MCF 10A (cell line): ENCODE measurements around the gene NLRC4. TPM values are rescaled to one million over a fixed set of nuclear protein-coding genes. Genes with fewer than 3 reads are reported as not detected.
A peak's percentile ranks its signal among the peaks of the same experiment; 100 is the strongest.
"Not testable (repeated sequence)": the region's sequence is repeated elsewhere in the genome, so short reads cannot be mapped to it uniquely, and the experiment has no call there.

Experiments
- BruUV-seq: library from RNA; stranded (reverse); fragments of 400-500 nt; replicated peaks from 2 replicates; lab custom pipeline; 2021; lab: Mats Ljungman, UMichigan
- CTCF ChIA-PET: fragments of 300-600 bp; sonication (Branson Sonifier 250); formaldehyde crosslinking; extraction: SDS; loops from one replicate; lab custom pipeline; 2021; ENCODE audit warnings: antibody characterized with exemption, inconsistent platforms; lab: Yijun Ruan, JAX
- POLR2A ChIA-PET: fragments of 300-600, 350-650 bp; sonication (Branson Sonifier 250); formaldehyde crosslinking; extraction: SDS; loops from one replicate; lab custom pipeline; 2020; ENCODE audit warnings: antibody characterized with exemption, inconsistent platforms; lab: Yijun Ruan, JAX
- DNase-seq: peaks from one replicate; pipeline ENCODE4 v3.0.0-alpha.2; 2018; ENCODE audit not compliant: unreplicated experiment
- H3K27ac Mint-ChIP-seq: one replicate; pipeline ENCODE4 v1.8.0; 2022; ENCODE audit warnings: mild to moderate bottlenecking, low read depth, mixed read lengths; ENCODE audit not compliant: unreplicated experiment
- H3K27me3 Mint-ChIP-seq: one replicate; pipeline ENCODE4 v1.8.0; 2022; ENCODE audit warnings: mixed read lengths; ENCODE audit not compliant: insufficient read depth, unreplicated experiment
- H3K36me3 Mint-ChIP-seq: one replicate; pipeline ENCODE4 v1.8.0; 2022; ENCODE audit warnings: mild to moderate bottlenecking, moderate library complexity, mixed read lengths; ENCODE audit not compliant: insufficient read depth, unreplicated experiment
- H3K4me1 Mint-ChIP-seq: one replicate; pipeline ENCODE4 v1.8.0; 2022; ENCODE audit warnings: mixed read lengths; ENCODE audit not compliant: insufficient read depth, unreplicated experiment
- H3K4me3 Mint-ChIP-seq: one replicate; pipeline ENCODE4 v1.8.0; 2022; ENCODE audit warnings: mild to moderate bottlenecking, moderate library complexity, mixed read lengths; ENCODE audit not compliant: unreplicated experiment
- H3K9me3 Mint-ChIP-seq: one replicate; pipeline ENCODE4 v1.8.0; 2022; ENCODE audit warnings: mixed read lengths; ENCODE audit not compliant: unreplicated experiment
- CTCF ChIP-seq: fragments of 200-600 bp; IDR thresholded peaks from one replicate; pipeline ENCODE4 v1.8.0; 2022; ENCODE audit warnings: antibody characterized with exemption, mild to moderate bottlenecking; ENCODE audit not compliant: unreplicated experiment
- intact Hi-C: fragments of 100-400 bp; cut with micrococcal nuclease; formaldehyde crosslinking; loops from 2 replicates; pipeline ENCODE4 v1.14.1; 2022
- total RNA-seq: library from RNA; stranded (reverse); gene quantifications from 2 replicates; pipeline ENCODE4 v1.2.3, GENCODE V29; 2022

NLRC4 gene
- total RNA-seq, 1 experiment from 2014 or later: 0.12 TPM

- no peak for DNase-seq
- Mint-ChIP-seq H3K4me3 (no peak overlapping the region), H3K36me3 (peaks cover 58% of the 10 kb centered on the region), H3K9me3 (no peaks in the 10 kb centered on the region), H3K27me3 (no peaks in the 10 kb centered on the region), H3K27ac (no peak overlapping the region), H3K4me1 (no peaks in the 10 kb centered on the region)
- ChIA-PET CTCF (no interaction called here), POLR2A (interaction anchor here (0.7 kb wide), 1 partner anchor 38 kb away, joined by 3 read pairs; no protein-coding TSS in a partner anchor)
- intact Hi-C loops: no loop called here
- TF ChIP-seq CTCF: no peak
- no TSS peak for BruUV-seq
These were observed 53.8 kb downstream of the NLRC4 start for GRCh38 chr2:32210767-32211408.

GRCh38 chr2:32203428-32203827 lies 61.3 kb downstream of the NLRC4 start:
- Mint-ChIP-seq H3K36me3 (peaks cover 69% of the 10 kb centered on the region), H3K27ac (peak overlapping the region; percentile 11)
- H3K4me3 Mint-ChIP-seq, H3K4me1 Mint-ChIP-seq, intact Hi-C loops, BruUV-seq, DNase-seq, CTCF ChIA-PET, H3K27me3 Mint-ChIP-seq, H3K9me3 Mint-ChIP-seq: not testable (repeated sequence)
- POLR2A ChIA-PET: interaction anchor here (2.0 kb wide), 1 partner anchor 38 kb away, joined by 6 read pairs; the partner anchor contains the start of gene SLC30A6

GRCh38 chr2:32200814-32201213 lies 63.9 kb downstream of the NLRC4 start:
- no peak overlapping the region for H3K27ac Mint-ChIP-seq
- intact Hi-C loops: no loop called here

GRCh38 chr2:32192418-32192817 lies 72.3 kb downstream of the NLRC4 start:
- Mint-ChIP-seq H3K4me1 (no peaks in the 10 kb centered on the region), H3K27me3 (no peaks in the 10 kb centered on the region), H3K27ac (no peak overlapping the region), H3K36me3 (peaks cover 48% of the 10 kb centered on the region), H3K4me3 (no peak overlapping the region), H3K9me3 (no peaks in the 10 kb centered on the region)
- no peak for TF ChIP-seq CTCF
- intact Hi-C loops: no loop called here
- no TSS peak for BruUV-seq
- ChIA-PET CTCF (no interaction called here), POLR2A (interaction anchor here (0.6 to 0.7 kb wide), 2 partner anchors 127 to 311 kb away, joined by 3 to 4 read pairs; no protein-coding TSS in a partner anchor)
- no peak for DNase-seq

More at GRCh38 chr2:32200814-32201213, 63.9 kb downstream of the NLRC4 start:
- no peak for TF ChIP-seq CTCF
- H3K9me3 Mint-ChIP-seq: no peaks in the 10 kb centered on the region
- no peak for DNase-seq
- ChIA-PET CTCF (no interaction called here), POLR2A (interaction anchor here (1.7 kb wide), 1 partner anchor 12 kb away, joined by 4 read pairs; no protein-coding TSS in a partner anchor)
- peaks cover 75% of the 10 kb centered on the region for H3K36me3 Mint-ChIP-seq
- no peaks in the 10 kb centered on the region for H3K4me1 Mint-ChIP-seq
- no peaks in the 10 kb centered on the region for H3K27me3 Mint-ChIP-seq
- H3K4me3 Mint-ChIP-seq: no peak overlapping the region
- no TSS peak for BruUV-seq
